DLD1 (cell line): ENCODE measurements around the gene BRS3.

ENCODE experiments used
- in situ Hi-C: cut with HindIII; loops from 2 replicates; pipeline ENCODE4 v1.10.0; 2017; ENCODE audit warnings: low sequenced_read_pairs

The BRS3 gene

GRCh38 chrX:136493011-136493410, 5.3 kb downstream of the BRS3 start:
- in situ Hi-C loops: no loop called here

GRCh38 chrX:136495043-136495442, 7.3 kb downstream of the BRS3 start:
- in situ Hi-C loops: no loop called here

DNA sequence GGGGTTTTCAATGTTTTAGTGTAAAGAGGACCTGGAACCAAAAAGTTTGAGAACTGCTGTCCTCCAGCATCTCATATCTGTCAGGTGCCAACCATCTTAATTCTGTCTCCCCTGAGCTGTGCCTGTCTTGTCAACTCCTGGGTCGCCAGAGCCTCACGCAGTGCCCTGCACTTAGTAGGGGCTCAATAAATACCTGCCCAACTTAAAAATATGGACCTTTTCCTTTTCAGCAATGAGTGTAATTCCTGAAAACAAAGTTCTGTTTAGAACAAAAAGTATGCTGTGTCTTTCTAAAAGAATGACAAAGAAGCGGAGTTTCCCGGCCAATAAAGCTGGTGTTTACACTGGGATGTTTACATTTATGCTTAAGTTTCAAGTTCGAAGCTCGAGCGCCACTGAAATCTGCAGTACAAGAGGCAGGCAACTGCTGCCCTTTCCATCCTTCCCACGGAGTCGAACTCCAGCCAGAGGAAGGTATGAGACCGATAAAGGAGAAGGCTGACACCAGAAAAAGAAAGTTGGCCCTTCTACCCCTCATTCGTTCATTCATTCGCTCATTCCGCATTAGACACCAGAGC, 8.5 kb downstream of the BRS3 start:
- in situ Hi-C loops: no loop called here

DNA sequence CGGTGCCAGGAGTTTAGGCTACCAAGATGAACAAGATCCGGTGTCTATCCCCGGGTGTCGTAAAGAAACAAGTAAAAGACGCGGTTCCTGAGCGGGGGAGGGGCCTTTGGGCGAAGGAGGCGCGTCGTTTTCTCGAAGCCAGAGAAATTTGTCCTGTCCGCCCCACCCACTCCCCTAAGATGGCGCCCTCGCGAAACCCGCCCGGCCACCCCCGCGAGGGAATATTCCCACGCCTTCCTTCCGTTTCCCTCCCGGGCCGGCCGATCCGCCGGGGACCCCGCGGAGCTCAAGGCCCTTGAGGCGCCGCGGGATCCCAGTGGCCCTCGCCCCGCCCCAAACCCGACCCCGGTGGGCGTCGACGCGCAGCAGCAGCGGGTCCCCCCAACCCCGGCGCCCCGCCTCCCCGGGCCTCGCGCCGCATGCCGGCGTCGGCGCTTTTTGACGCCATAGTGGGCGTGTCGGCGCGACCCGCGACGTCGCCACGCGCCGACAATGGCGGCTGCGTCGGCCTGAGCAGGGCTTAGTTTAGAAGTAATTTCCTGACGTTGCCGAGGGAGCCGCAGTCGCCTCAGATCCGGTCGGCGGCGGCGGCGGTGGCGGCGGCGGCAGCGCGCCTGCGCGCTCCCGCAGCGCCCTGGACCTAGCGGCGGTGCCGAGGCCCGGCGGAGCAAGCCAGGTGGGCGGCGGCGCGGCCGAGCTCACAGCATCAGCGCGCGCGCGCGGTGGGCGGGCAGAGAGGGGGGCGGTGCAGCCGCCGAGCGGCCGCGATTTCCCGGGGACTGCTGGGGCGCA, 9.2 kb downstream of the BRS3 start:
- in situ Hi-C loops: no loop called here

DNA sequence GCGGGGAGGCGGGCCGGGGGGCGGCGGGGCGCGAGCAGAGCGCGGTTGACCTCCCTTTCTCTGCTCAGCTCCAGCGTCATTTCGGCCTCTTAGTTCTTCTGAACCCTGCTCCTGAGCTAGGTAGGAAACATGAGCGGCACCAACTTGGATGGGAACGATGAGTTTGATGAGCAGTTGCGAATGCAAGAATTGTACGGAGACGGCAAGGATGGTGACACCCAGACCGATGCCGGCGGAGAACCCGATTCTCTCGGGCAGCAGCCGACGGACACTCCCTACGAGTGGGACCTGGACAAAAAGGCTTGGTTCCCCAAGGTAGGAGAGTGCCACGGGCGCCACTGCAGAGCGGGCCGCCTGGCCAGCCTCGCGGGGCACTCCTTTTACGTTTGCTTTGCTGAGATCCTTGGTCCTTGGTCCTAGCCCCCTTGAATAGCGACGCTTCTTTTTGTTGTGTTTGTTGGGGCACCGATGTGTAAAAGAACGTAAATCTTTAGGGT, 9.9 kb downstream of the BRS3 start, which contains the start of gene HTATSF1:
TSS of gene HTATSF1 (plus strand) at position 37 of the 497 bp plus-strand sequence. CDS start at position 130, 93 bp downstream.
- in situ Hi-C loops: no loop called here

- in situ Hi-C loops: no loop called here
These were observed 31.3 kb downstream of the BRS3 start for GRCh38 chrX:136519069-136519468.

DNA sequence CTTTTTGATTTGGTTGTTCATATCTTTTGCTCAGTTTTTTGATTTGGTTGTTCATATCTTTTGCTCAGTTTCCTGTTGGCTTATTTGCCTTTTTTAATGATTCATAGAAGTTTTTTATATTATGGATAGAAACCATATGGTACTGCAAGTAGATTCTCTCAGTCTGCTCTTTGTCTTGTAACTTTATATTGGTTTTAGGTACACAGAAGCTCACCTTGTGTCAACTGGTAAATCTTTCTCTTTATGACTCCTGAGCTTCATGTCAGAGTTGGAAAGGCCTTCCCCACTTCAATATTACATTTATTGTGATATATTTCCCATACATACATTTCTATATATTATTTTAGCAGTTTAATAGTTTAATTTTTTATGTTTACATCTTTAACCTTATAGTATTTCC, 36.0 kb downstream of the BRS3 start:
- in situ Hi-C loops: no loop called here

GRCh38 chrX:136525738-136526606, 38.2 kb downstream of the BRS3 start:
- in situ Hi-C loops: no loop called here

DNA sequence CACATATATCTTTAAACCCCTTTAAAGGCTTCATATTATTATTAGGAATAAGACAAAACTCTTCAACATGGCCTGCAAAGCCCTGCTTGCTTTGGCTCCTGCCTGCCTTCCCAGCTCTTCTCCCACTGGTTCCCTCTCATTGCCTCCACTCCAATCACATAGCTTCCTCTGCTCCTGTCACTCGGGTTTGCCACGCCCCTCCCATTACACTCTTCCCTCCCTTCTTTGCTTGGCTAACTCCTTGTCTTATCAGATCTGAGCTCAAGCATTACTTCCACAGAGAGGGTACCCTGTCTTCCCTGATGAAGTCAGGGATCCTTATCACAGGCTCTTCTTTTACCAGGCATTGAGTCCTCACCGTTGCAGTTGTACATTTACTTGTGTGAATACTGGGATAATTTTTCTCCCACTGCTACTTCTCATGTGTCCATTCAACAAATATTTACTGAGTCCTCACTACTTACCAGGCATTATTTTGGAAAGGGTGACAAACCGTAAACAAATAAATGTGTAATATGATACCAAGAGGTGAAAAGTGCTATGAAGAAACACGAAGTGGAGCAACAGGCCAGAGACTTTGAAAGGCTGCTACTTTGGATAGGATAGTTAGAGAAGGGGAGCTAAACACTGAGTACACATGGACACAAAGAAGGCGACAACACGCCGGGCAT, 41.0 kb downstream of the BRS3 start:
- in situ Hi-C loops: no loop called here

DNA sequence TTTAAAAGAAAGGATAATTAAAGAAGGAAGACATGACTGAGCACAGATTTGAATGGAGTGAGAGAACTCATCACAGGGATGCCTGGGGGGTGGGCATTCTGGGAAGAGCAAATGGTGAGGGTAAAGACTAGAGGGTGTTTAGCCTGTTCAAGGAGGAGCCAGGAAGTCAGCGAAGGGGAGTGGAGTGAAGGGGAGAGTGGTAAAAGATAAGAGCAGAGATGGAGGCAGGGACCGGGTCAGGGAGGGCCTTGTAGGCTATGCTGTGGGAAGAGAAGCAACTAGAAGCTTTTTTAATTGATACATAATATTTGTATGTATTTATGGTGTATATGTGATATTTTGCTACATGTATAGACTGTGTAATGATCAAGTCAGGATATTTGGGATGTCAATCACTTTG, 42.0 kb downstream of the BRS3 start:
- in situ Hi-C loops: no loop called here

GRCh38 chrX:136531951-136532350, 44.2 kb downstream of the BRS3 start, which contains the start of gene VGLL1:
TSS of gene VGLL1 (plus strand) at chrX:136532215. CDS start at chrX:136536021, 3,806 bp downstream.
- in situ Hi-C loops: no loop called here

- in situ Hi-C loops: no loop called here
These were observed 46.4 kb downstream of the BRS3 start for GRCh38 chrX:136534131-136534530.

DNA sequence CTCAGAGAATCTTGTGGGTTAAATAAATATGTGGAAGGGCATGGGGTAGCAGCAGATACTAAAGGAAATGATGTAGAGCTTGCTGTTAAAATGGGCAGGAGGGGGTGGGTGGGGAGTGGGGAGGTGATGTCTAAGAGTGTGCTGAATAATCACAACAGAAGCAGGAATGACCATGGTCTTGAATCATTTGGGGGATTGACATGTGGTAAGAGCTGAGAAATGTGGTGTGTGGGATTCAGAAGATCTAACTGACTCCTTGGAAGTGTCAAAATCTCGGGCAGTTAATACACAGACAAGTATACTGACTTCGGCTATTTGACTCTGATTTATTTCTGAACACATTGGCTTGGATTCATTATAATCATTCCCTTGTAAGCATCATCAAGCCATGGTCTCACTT, 51.1 kb downstream of the BRS3 start:
- in situ Hi-C loops: no loop called here

GRCh38 chrX:136540226-136540625, 52.5 kb downstream of the BRS3 start:
- in situ Hi-C loops: no loop called here

GRCh38 chrX:136541294-136541693, 53.5 kb downstream of the BRS3 start:
- in situ Hi-C loops: no loop called here

DNA sequence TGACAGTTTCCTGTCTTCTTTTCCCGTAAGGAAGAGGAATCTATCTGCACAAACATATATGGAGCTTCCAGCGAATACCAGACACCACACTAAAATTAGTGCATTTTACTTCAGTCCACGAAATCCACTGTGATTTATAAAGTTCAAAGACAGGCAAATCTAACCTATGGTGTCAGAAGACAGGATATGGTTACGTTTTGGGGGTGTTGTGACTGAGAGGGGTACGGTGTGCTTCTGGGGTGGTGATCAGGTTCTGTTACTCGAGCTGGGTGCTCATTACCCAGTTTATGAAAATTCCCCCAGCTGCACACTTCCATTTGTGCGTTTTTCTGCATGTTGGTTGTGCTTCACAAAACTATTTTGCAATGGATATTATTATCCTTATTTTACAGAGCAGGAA, 54.5 kb downstream of the BRS3 start:
- in situ Hi-C loops: no loop called here
